Panc1 (cell line): Measurements from ENCODE around the gene MINK1. TPM values are rescaled to one million over a fixed set of nuclear protein-coding genes. Genes with fewer than 3 reads are reported as not detected.

Experiments
- ATAC-seq: fragments of 200-7000 bp; cut with Tn5 transposase; 2 replicates; pipeline ENCODE4 v1.9.1; 2020; ENCODE audit warnings: mild to moderate bottlenecking, moderate library complexity
- BruUV-seq: library from RNA; stranded (reverse); fragments of 400-500 nt; replicated peaks from 2 replicates; lab custom pipeline; 2021; lab: Mats Ljungman, UMichigan
- CTCF ChIA-PET: fragments of 300-600 bp; sonication (Branson Sonifier 250); formaldehyde crosslinking; loops from one replicate; lab custom pipeline; 2022; ENCODE audit warnings: antibody characterized with exemption; lab: Charles Lee
- POLR2A ChIA-PET: fragments of 300-600 bp; sonication (Branson Sonifier 250); formaldehyde crosslinking; loops from one replicate; lab custom pipeline; 2022; ENCODE audit warnings: antibody characterized with exemption; lab: Charles Lee
- DNase-seq: peaks from one replicate; pipeline ENCODE4 v3.0.0-alpha.2; 2010; ENCODE audit warnings: low read depth, low spot score
- H3K27ac ChIP-seq: 2 replicates; pipeline ENCODE4 v1.5.1; 2011; ENCODE audit warnings: mild to moderate bottlenecking, low read length, inconsistent platforms
- H3K27me3 ChIP-seq: fragments of 200-500 bp; sonication (Bioruptor generic); 2 replicates; pipeline ENCODE4 v1.6.0; 2014; ENCODE audit warnings: low read length, inconsistent platforms; ENCODE audit not compliant: control insufficient read depth, insufficient read depth
- H3K36me3 ChIP-seq: fragments of 200-500 bp; sonication (Bioruptor generic); 2 replicates; pipeline ENCODE4 v1.5.1; 2014; ENCODE audit warnings: inconsistent platforms, mild to moderate bottlenecking, low read length, moderate library complexity; ENCODE audit not compliant: control insufficient read depth, insufficient read depth
- H3K4me1 ChIP-seq: 2 replicates; pipeline ENCODE4 v1.5.1; 2011; ENCODE audit warnings: inconsistent platforms, mild to moderate bottlenecking, low read length, moderate library complexity; ENCODE audit not compliant: control insufficient read depth, insufficient read depth
- H3K4me3 ChIP-seq, 2 experiments: 2 replicates each; pipeline ENCODE4 v1.5.1; 2011 to 2012; ENCODE audit warnings: low read depth in 2 of 2, low read length in 2 of 2, mild to moderate bottlenecking in 2 of 2, inconsistent platforms in 1 of 2, moderate library complexity in 1 of 2
- H3K9me3 ChIP-seq: fragments of 200-500 bp; sonication (Bioruptor generic); 2 replicates; pipeline ENCODE4 v1.5.1; 2014; ENCODE audit warnings: low read depth, mild to moderate bottlenecking, inconsistent platforms, low read length, moderate library complexity; ENCODE audit not compliant: control insufficient read depth, insufficient read depth
- POLR2AphosphoS5 ChIP-seq: IDR thresholded peaks from 2 replicates; pipeline ENCODE4 v1.6.1; 2012; ENCODE audit warnings: mild to moderate bottlenecking, low read depth, low read length, moderate library complexity
- SIN3A ChIP-seq: IDR thresholded peaks from 2 replicates; pipeline ENCODE4 v1.6.1; 2012; ENCODE audit warnings: low read depth, mild to moderate bottlenecking, low read length, moderate library complexity, borderline replicate concordance; ENCODE audit not compliant: insufficient read depth
- TCF7L2 ChIP-seq: IDR thresholded peaks from 2 replicates; pipeline ENCODE4 v1.6.1; 2011; ENCODE audit warnings: mild to moderate bottlenecking, low read depth, low read length, inconsistent platforms
- in situ Hi-C: cut with HindIII; loops from 2 replicates; pipeline ENCODE4 v1.10.0; 2016; ENCODE audit warnings: low sequenced_read_pairs, low pct_unique_long_range_greater_than_20kb
- intact Hi-C: fragments of 100-400 bp; cut with micrococcal nuclease; formaldehyde crosslinking; loops from one replicate; pipeline ENCODE4 v1.10.0; 2022; ENCODE audit not compliant: unreplicated experiment
- total RNA-seq: library from RNA; stranded (reverse); gene quantifications from one replicate; pipeline ENCODE4 v1.2.1, GENCODE V29; 2021; ENCODE audit not compliant: unreplicated experiment
- TF ChIP-seq, protein P1 (sequence below), 2 experiments: IDR thresholded peaks; 2 replicates each; pipeline ENCODE4 v1.6.1; 2011 to 2012; ENCODE audit warnings: low read depth in 2 of 2, control low read depth in 1 of 2, low read length in 1 of 2, mild to moderate bottlenecking in 1 of 2, moderate library complexity in 1 of 2; ENCODE audit not compliant: insufficient read depth in 1 of 2
- TF ChIP-seq, protein P2 (sequence below): fragments of 450-650 bp; IDR thresholded peaks from 2 replicates; pipeline ENCODE4 v1.5.1; 2017; ENCODE audit warnings: mild to moderate bottlenecking

The MINK1 gene
- total RNA-seq, 1 experiment from 2014 or later, result 78.2 TPM

DNA sequence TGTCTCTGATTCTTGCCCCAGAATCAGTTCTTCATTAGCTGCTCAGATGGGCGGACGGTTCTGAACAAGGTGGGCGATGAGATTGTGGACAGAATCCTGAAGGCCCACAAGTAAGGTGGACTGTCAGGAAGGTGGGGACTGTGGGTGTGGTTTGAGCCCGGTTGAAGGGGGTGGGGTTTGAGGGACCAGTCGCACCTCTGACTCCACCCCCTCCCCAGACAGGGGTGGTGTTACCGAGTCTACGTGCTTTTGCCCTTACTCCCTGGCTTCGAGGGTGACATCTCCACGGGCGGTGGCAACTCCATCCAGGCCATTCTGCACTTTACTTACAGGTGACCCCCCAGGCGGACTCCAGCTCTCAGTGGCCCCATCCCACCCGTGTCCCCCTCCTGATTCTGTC, 14.9 kb upstream of the MINK1 start:
- ChIA-PET POLR2A (interaction anchor here (0.5 kb wide), 1 partner anchor 120 kb away, joined by 10 read pairs; no protein-coding TSS in a partner anchor), CTCF (interaction anchor here (0.6 kb wide), 1 partner anchor 71 kb away, joined by 9 read pairs; no protein-coding TSS in a partner anchor)
- Histone ChIP-seq H3K27ac (no peak overlapping the region), H3K4me3 (no peak overlapping the region), H3K9me3 (no peaks in the 10 kb centered on the region), H3K4me1 (no peaks in the 10 kb centered on the region), H3K36me3 (no peaks in the 10 kb centered on the region), H3K27me3 (no peaks in the 10 kb centered on the region)
- intact Hi-C loops (no loop called here), in situ Hi-C loops (no loop called here)
- TF ChIP-seq, protein P1, sequence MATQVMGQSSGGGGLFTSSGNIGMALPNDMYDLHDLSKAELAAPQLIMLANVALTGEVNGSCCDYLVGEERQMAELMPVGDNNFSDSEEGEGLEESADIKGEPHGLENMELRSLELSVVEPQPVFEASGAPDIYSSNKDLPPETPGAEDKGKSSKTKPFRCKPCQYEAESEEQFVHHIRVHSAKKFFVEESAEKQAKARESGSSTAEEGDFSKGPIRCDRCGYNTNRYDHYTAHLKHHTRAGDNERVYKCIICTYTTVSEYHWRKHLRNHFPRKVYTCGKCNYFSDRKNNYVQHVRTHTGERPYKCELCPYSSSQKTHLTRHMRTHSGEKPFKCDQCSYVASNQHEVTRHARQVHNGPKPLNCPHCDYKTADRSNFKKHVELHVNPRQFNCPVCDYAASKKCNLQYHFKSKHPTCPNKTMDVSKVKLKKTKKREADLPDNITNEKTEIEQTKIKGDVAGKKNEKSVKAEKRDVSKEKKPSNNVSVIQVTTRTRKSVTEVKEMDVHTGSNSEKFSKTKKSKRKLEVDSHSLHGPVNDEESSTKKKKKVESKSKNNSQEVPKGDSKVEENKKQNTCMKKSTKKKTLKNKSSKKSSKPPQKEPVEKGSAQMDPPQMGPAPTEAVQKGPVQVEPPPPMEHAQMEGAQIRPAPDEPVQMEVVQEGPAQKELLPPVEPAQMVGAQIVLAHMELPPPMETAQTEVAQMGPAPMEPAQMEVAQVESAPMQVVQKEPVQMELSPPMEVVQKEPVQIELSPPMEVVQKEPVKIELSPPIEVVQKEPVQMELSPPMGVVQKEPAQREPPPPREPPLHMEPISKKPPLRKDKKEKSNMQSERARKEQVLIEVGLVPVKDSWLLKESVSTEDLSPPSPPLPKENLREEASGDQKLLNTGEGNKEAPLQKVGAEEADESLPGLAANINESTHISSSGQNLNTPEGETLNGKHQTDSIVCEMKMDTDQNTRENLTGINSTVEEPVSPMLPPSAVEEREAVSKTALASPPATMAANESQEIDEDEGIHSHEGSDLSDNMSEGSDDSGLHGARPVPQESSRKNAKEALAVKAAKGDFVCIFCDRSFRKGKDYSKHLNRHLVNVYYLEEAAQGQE (IDR thresholded peaks at IDR 0.05; ENCODE audit: insufficient read depth in 1 of 2, low read depth in 2 of 2, low read length in 1 of 2), result no peak
- TF ChIP-seq TCF7L2 (no peak), SIN3A (no peak), POLR2AphosphoS5 (no peak)
- TF ChIP-seq, protein P2, sequence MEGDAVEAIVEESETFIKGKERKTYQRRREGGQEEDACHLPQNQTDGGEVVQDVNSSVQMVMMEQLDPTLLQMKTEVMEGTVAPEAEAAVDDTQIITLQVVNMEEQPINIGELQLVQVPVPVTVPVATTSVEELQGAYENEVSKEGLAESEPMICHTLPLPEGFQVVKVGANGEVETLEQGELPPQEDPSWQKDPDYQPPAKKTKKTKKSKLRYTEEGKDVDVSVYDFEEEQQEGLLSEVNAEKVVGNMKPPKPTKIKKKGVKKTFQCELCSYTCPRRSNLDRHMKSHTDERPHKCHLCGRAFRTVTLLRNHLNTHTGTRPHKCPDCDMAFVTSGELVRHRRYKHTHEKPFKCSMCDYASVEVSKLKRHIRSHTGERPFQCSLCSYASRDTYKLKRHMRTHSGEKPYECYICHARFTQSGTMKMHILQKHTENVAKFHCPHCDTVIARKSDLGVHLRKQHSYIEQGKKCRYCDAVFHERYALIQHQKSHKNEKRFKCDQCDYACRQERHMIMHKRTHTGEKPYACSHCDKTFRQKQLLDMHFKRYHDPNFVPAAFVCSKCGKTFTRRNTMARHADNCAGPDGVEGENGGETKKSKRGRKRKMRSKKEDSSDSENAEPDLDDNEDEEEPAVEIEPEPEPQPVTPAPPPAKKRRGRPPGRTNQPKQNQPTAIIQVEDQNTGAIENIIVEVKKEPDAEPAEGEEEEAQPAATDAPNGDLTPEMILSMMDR, result no peak
- DNase-seq (no peak), ATAC-seq (peak; percentile 64; the same call in 1 of the 2 replicates)
- BruUV-seq, result no TSS peak

DNA sequence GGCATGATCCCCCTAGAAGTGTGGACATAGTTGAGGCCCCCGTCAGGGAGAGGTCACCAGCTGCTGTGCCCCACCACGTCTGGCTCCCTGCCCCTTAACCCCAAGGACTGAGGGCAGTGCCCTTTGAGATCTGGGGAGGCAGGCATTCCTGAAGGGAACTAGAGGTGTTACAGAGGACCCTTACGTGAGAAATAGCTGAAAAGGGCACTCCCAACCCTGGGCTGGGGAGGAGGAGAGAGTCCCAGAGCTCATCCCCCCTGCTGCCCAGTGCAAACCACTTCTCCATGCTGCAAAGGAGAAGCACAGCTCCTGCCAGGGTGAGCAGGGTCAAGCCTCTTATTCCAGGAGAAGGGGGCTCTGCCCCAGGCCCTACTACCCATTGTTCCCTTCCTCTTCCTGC, 10.3 kb upstream of the MINK1 start:
- ATAC-seq (no peak), DNase-seq (no peak)
- in situ Hi-C loops, result no loop called here
- CTCF ChIA-PET, result no interaction called here
- BruUV-seq, result no TSS peak
- POLR2A ChIA-PET, result no interaction called here
- Histone ChIP-seq H3K4me3 (no peak overlapping the region), H3K27me3 (no peaks in the 10 kb centered on the region), H3K9me3 (no peaks in the 10 kb centered on the region), H3K27ac (no peak overlapping the region), H3K4me1 (no peaks in the 10 kb centered on the region), H3K36me3 (no peaks in the 10 kb centered on the region)
- TF ChIP-seq, protein P1 (IDR thresholded peaks at IDR 0.05; ENCODE audit: insufficient read depth in 1 of 2, low read depth in 2 of 2, low read length in 1 of 2), result no peak
- TF ChIP-seq POLR2AphosphoS5 (no peak), SIN3A (no peak), TCF7L2 (no peak)
- TF ChIP-seq, protein P2, result no peak
- intact Hi-C loops, result no loop called here
